Pancreas (tissue), 10 donors: ENCODE results near the gene GMDS. TPM values are rescaled to one million over a fixed set of nuclear protein-coding genes. Genes with fewer than 3 reads are reported as not detected.
A peak's percentile ranks its signal among the peaks of the same experiment; 100 is the strongest.

ENCODE experiments used
- ATAC-seq, 4 donors: fragments of 200-7000 bp; cut with Tn5 transposase; one replicate each; pipeline versions ENCODE4 v1.8.0 to v1.9.1; 2020; ENCODE audit warnings: mild to moderate bottlenecking in 4 of 4, moderate library complexity in 4 of 4
- DNase-seq, 6 donors: peaks; one replicate each; pipeline ENCODE4 v3.0.0-alpha.2; 2020
- FAIRE-seq: peaks from 2 replicates; lab custom pipeline; 2012; peaks lifted over from hg19 to GRCh38; lab: Jason Lieb, UNC
- H3K27ac ChIP-seq, 4 donors: fragments of 200-600 bp; sonication (generic); 1 replicate in 3 of 4; 2 replicates in 1 of 4; pipeline versions ENCODE4 v1.5.0 to v1.8.0; 2020
- H3K27me3 ChIP-seq, 4 donors: fragments of 200-600 bp; one replicate each; pipeline ENCODE4 v1.8.0; 2021
- H3K36me3 ChIP-seq, 3 donors: fragments of 200-600 bp; sonication (generic) in 1 of 3; one replicate each; pipeline versions ENCODE4 v1.5.0 to v1.8.0; 2020 to 2021
- H3K4me1 ChIP-seq, 3 donors: fragments of 200-600 bp; one replicate each; pipeline ENCODE4 v1.8.0; 2021
- H3K4me3 ChIP-seq, 4 donors: fragments of 200-600 bp; sonication (generic) in 2 of 4; one replicate each; pipeline versions ENCODE4 v1.5.0 to v1.8.0; 2020 to 2021
- H3K9me3 ChIP-seq, 4 donors: fragments of 200-600 bp; one replicate each; pipeline ENCODE4 v1.8.0; 2021
- WGBS, 2 donors: extraction: QIAGEN DNeasy Blood & Tissue Kit; methylation state at CpG; one replicate each; pipeline ENCODE4 v1.1.7; 2013; 5-methylcytosine and 5-hydroxymethylcytosine counted together
- intact Hi-C, 3 donors: fragments of 100-400 bp; cut with DNase I; formaldehyde crosslinking; loops; one replicate each; pipeline versions ENCODE4 v1.11.1 to v1.14.2; 2022
- polyA plus RNA-seq, 2 donors: library from polyadenylated mRNA; stranded (reverse); fragments of 200-250 nt; gene quantifications; one replicate each; pipeline ENCODE4 v1.2.3, GENCODE V29; 2013
- total RNA-seq, 6 donors: library from RNA; stranded (reverse); fragmentation: NEBNext Ultra II Directional in 4 of 6; extraction: Animal tissue kit (Norgen Biotek cat#: 25700) in 4 of 6; gene quantifications; one replicate each; pipeline versions ENCODE4 v1.2.1 to v1.2.4, GENCODE V29; 2021 to 2023
- TF ChIP-seq, protein P1 (sequence below), 4 donors: fragments of 200-600 bp; sonication (generic) in 3 of 4; IDR thresholded peaks; one replicate each; pipeline versions ENCODE4 v1.5.0 to v1.8.0; 2021; ENCODE audit warnings: antibody characterized with exemption in 4 of 4
- donor health status: healthy with polysubstance abuse.
- donor health status: DM: no; HTN: no; CAD: no; lungs with moderate emphysema.
- donor health status: DM: no; HTN: no; CAD: no.
- donor health status: control.
- donor health status: control.
- donor health status: Bipolar disorder and iron deficiency.
- donor health status: DM: yes; HTN: yes; CAD: no.
- donor health status: DM: no; HTN: no; CAD: no.
- donor health status: DM: no; HTN: no; CAD: no.
- donor health status: DM: yes; HTN: yes; CAD: no.

Gene GMDS
- total and polyA plus RNA-seq, 8 donors: 7.6 to 40.8 (median 26.5) TPM

DNA sequence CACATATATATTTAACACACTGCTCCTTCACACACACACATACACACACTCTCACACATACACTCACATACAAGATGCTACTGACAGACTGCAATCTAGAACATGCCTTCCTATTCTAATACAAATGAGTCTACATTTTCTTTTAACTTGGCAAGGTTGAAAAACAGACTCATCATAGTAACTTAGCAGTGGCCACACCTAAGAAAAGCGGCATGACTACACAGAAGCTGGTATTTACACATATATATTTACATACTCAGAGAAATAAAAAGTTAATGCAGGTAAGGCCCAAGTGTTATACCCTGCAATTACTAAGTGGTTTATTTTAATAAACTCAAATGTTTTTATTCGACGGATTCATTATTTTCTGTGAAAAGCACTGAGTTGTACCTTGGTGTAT is 426.4 kb downstream of the GMDS start:
- WGBS, 2 donors: 95 to 96% methylated on average over 3 of the region's 3 CpGs
- intact Hi-C loops: no loop called here
- Histone ChIP-seq H3K27me3 (no peaks in the 10 kb centered on the region), H3K9me3 (no peaks in the 10 kb centered on the region), H3K27ac (no peak overlapping the region), H3K36me3 (no peaks in the 10 kb centered on the region), H3K4me3 (no peak overlapping the region), H3K4me1 (peaks cover 0 to 10% (median 10%) of the 10 kb centered on the region in 3 donors)
- no peak for ATAC-seq
- TF ChIP-seq, protein P1, sequence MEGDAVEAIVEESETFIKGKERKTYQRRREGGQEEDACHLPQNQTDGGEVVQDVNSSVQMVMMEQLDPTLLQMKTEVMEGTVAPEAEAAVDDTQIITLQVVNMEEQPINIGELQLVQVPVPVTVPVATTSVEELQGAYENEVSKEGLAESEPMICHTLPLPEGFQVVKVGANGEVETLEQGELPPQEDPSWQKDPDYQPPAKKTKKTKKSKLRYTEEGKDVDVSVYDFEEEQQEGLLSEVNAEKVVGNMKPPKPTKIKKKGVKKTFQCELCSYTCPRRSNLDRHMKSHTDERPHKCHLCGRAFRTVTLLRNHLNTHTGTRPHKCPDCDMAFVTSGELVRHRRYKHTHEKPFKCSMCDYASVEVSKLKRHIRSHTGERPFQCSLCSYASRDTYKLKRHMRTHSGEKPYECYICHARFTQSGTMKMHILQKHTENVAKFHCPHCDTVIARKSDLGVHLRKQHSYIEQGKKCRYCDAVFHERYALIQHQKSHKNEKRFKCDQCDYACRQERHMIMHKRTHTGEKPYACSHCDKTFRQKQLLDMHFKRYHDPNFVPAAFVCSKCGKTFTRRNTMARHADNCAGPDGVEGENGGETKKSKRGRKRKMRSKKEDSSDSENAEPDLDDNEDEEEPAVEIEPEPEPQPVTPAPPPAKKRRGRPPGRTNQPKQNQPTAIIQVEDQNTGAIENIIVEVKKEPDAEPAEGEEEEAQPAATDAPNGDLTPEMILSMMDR (IDR thresholded peaks at IDR 0.05): no peak
- FAIRE-seq: no peak
- no peak for DNase-seq

- H3K9me3 ChIP-seq: no peaks in the 10 kb centered on the region
- H3K27ac ChIP-seq: no peak overlapping the region
- no peaks in the 10 kb centered on the region for H3K36me3 ChIP-seq
- no peak overlapping the region for H3K4me3 ChIP-seq
- DNase-seq: no peak
- WGBS, 2 donors: 77 to 78% methylated on average over 4 of the region's 4 CpGs
- peaks cover 0 to 7% (median 7%) of the 10 kb centered on the region in 3 donors for H3K4me1 ChIP-seq
- H3K27me3 ChIP-seq: no peaks in the 10 kb centered on the region
- intact Hi-C loops: no loop called here
- TF ChIP-seq, protein P1 (IDR thresholded peaks at IDR 0.05): no peak
- no peak for ATAC-seq
- FAIRE-seq: peak; percentile 20
Observed at GRCh38 chr6:1817033-1817761, 428.2 kb downstream of the GMDS start.

DNA sequence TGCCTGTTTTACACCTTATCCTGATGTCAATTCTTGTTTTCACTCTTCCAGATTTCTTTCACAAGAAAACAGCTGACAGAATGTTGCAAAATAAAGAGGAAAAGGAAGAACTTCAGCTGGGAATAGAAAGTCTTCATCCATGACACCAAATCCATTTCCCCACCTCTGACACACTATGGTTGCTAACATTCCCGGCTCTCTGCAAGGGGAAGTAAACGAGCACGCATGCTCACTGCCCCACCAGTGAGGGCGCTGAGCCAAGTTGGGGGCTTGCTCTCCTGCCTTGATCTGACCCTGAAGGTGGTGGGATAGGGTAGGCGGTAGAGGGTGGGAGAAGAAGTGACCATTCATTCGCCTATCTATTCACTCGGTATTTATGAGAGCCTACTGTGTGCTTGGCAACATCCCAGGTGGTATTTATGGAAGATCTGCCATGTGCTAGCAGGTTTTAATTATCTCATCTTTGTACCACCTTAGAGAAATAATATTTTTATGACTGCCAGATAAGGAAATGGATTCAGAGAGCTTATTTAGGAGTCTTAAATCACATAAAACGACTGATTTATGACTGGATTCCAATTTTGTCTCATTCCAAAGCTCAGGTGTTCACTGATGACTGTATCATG is 429.5 kb downstream of the GMDS start:
- Histone ChIP-seq H3K4me3 (no peak overlapping the region), H3K36me3 (no peaks in the 10 kb centered on the region), H3K27me3 (no peaks in the 10 kb centered on the region), H3K9me3 (no peaks in the 10 kb centered on the region), H3K27ac (no peak overlapping the region), H3K4me1 (no peaks in the 10 kb centered on the region)
- TF ChIP-seq, protein P1 (IDR thresholded peaks at IDR 0.05): no peak
- no peak for ATAC-seq
- intact Hi-C loops: no loop called here
- FAIRE-seq: no peak
- DNase-seq: no peak
- 90% methylated on average over 8 of the region's 8 CpGs for WGBS, 2 donors

DNA sequence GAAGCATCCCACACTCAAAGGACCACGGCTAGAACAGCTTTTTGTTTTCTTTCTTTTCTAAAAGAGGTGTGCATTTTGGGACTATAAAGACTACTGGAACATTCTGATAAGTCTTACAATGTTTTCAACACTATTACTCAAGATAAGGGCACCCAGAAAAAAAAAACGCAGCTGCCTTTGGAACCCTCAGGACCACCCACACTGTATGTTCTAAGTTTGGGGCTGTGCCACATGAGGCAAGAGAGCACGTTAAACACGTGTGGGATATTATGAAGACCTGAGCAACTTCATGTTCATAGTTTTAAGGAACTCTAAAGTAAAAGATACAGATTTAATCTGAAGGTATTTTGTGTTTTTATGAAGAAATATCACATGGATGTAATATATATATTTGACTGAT is 431.1 kb downstream of the GMDS start:
- TF ChIP-seq, protein P1 (IDR thresholded peaks at IDR 0.05): no peak
- Histone ChIP-seq H3K27me3 (no peaks in the 10 kb centered on the region), H3K36me3 (no peaks in the 10 kb centered on the region), H3K27ac (no peak overlapping the region), H3K4me3 (no peak overlapping the region), H3K4me1 (no peaks in the 10 kb centered on the region), H3K9me3 (no peaks in the 10 kb centered on the region)
- ATAC-seq (no peak), DNase-seq (no peak), FAIRE-seq (no peak)
- intact Hi-C loops: no loop called here
- 57 to 71% methylated on average over 4 of the region's 4 CpGs for WGBS, 2 donors

DNA sequence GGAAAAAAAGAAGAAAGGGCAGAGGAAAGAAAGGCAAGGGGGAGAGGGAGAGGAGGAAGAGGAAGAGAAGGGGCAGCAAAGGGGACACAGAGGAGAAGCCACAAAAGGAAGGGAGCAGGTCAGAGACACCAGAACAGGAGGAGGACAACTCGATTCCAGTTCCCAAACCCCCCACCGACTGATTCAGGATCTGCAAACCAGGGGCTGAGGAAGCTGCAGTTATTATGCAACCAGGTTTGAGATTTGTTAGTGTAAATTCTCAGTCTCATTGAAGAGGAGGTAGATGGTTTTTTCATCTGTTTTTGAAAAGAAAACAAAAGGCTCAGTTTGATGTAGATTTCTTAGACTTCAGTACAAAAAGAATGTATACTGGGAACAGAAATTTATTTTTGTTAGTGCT is 432.9 kb downstream of the GMDS start:
- 86 to 93% methylated on average over 2 of the region's 2 CpGs for WGBS, 2 donors
- FAIRE-seq (no peak), ATAC-seq (no peak), DNase-seq (no peak)
- H3K36me3 ChIP-seq: no peaks in the 10 kb centered on the region
- TF ChIP-seq, protein P1 (IDR thresholded peaks at IDR 0.05): no peak
- H3K4me3 ChIP-seq: no peak overlapping the region
- no peaks in the 10 kb centered on the region for H3K9me3 ChIP-seq
- no peak overlapping the region for H3K27ac ChIP-seq
- intact Hi-C loops: no loop called here
- peaks cover 0 to 4% (median 0%) of the 10 kb centered on the region in 3 donors for H3K4me1 ChIP-seq
- no peaks in the 10 kb centered on the region for H3K27me3 ChIP-seq
